BLaER1 (cell line): ENCODE data around the gene ELMO1.
A peak's percentile ranks its signal among the peaks of the same experiment; 100 is the strongest.

Experiments used
- H3K27ac ChIP-seq: shearing (Covaris generic); formaldehyde crosslinking; 2 replicates; pipeline ENCODE4 v1.8.1; 2022
- H3K27me3 ChIP-seq: shearing (Covaris generic); formaldehyde crosslinking; 2 replicates; pipeline ENCODE4 v1.8.1; 2022
- H3K36me3 ChIP-seq: shearing (Covaris generic); formaldehyde crosslinking; 2 replicates; pipeline ENCODE4 v1.8.1; 2022
- H3K4me1 ChIP-seq: shearing (Covaris generic); formaldehyde crosslinking; 2 replicates; pipeline ENCODE4 v1.8.1; 2022
- H3K4me2 ChIP-seq: shearing (Covaris generic); formaldehyde crosslinking; 2 replicates; pipeline ENCODE4 v1.8.1; 2022
- H3K4me3 ChIP-seq: shearing (Covaris generic); formaldehyde crosslinking; 2 replicates; pipeline ENCODE4 v1.8.1; 2022
- H3K9ac ChIP-seq: shearing (Covaris generic); formaldehyde crosslinking; 2 replicates; pipeline ENCODE4 v1.8.1; 2022
- H3K9me3 ChIP-seq: shearing (Covaris generic); formaldehyde crosslinking; 2 replicates; pipeline ENCODE4 v1.8.1; 2022
- H4K20me1 ChIP-seq: shearing (Covaris generic); formaldehyde crosslinking; 2 replicates; pipeline ENCODE4 v1.8.1; 2022
- Cebpa-rat ChIP-seq: shearing (Covaris generic); IDR thresholded peaks from 2 replicates; pipeline ENCODE4 v1.8.1; 2022

The ELMO1 gene

GRCh38 chr7:37445064-37445723 is 3.5 kb downstream of the ELMO1 start:
- Histone ChIP-seq H3K9ac (no peak overlapping the region), H3K36me3 (no peaks in the 10 kb centered on the region), H3K9me3 (no peaks in the 10 kb centered on the region), H3K4me3 (no peak overlapping the region), H3K27ac (no peak overlapping the region), H3K4me2 (no peak overlapping the region), H3K4me1 (peaks cover 39% of the 10 kb centered on the region), H3K27me3 (no peaks in the 10 kb centered on the region), H4K20me1 (no peaks in the 10 kb centered on the region)
- TF ChIP-seq Cebpa-rat: no peak

GRCh38 chr7:37443627-37444026 is 5.0 kb downstream of the ELMO1 start:
- no peak overlapping the region for H3K27ac ChIP-seq
- no peak overlapping the region for H3K4me2 ChIP-seq
- no peaks in the 10 kb centered on the region for H4K20me1 ChIP-seq
- no peak for TF ChIP-seq Cebpa-rat
- H3K9me3 ChIP-seq: no peaks in the 10 kb centered on the region
- H3K27me3 ChIP-seq: no peaks in the 10 kb centered on the region
- no peaks in the 10 kb centered on the region for H3K36me3 ChIP-seq
- no peak overlapping the region for H3K9ac ChIP-seq
- H3K4me3 ChIP-seq: no peak overlapping the region
- peaks cover 28% of the 10 kb centered on the region for H3K4me1 ChIP-seq

- no peak overlapping the region for H3K27ac ChIP-seq
- no peaks in the 10 kb centered on the region for H3K36me3 ChIP-seq
- no peaks in the 10 kb centered on the region for H3K9me3 ChIP-seq
- no peak overlapping the region for H3K4me3 ChIP-seq
- H3K9ac ChIP-seq: no peak overlapping the region
- H4K20me1 ChIP-seq: no peaks in the 10 kb centered on the region
- no peak overlapping the region for H3K4me2 ChIP-seq
- no peaks in the 10 kb centered on the region for H3K27me3 ChIP-seq
- no peak for TF ChIP-seq Cebpa-rat
- peaks cover 27% of the 10 kb centered on the region for H3K4me1 ChIP-seq
Observed at GRCh38 chr7:37442268-37442667, 6.4 kb downstream of the ELMO1 start.

GRCh38 chr7:37441816-37442215 is 6.8 kb downstream of the ELMO1 start:
- Histone ChIP-seq H3K4me2 (no peak overlapping the region), H4K20me1 (no peaks in the 10 kb centered on the region), H3K27me3 (no peaks in the 10 kb centered on the region), H3K4me3 (no peak overlapping the region), H3K4me1 (peaks cover 22% of the 10 kb centered on the region), H3K27ac (no peak overlapping the region), H3K9me3 (no peaks in the 10 kb centered on the region), H3K36me3 (no peaks in the 10 kb centered on the region), H3K9ac (no peak overlapping the region)
- TF ChIP-seq Cebpa-rat: no peak

GRCh38 chr7:37441386-37441760 is 7.3 kb downstream of the ELMO1 start:
- H3K36me3 ChIP-seq: no peaks in the 10 kb centered on the region
- peaks cover 18% of the 10 kb centered on the region for H3K4me1 ChIP-seq
- TF ChIP-seq Cebpa-rat: no peak
- H3K9me3 ChIP-seq: no peaks in the 10 kb centered on the region
- no peaks in the 10 kb centered on the region for H4K20me1 ChIP-seq
- no peaks in the 10 kb centered on the region for H3K27me3 ChIP-seq
- peak overlapping the region; percentile 29 for H3K4me2 ChIP-seq
- no peak overlapping the region for H3K9ac ChIP-seq
- H3K4me3 ChIP-seq: no peak overlapping the region
- peak overlapping the region; percentile 24; the same call in 1 of the 2 replicates for H3K27ac ChIP-seq

- no peak for TF ChIP-seq Cebpa-rat
- peaks cover 15% of the 10 kb centered on the region for H3K4me1 ChIP-seq
- H3K4me3 ChIP-seq: no peak overlapping the region
- H4K20me1 ChIP-seq: no peaks in the 10 kb centered on the region
- H3K4me2 ChIP-seq: peak overlapping the region; percentile 29
- no peaks in the 10 kb centered on the region for H3K36me3 ChIP-seq
- H3K27ac ChIP-seq: peak overlapping the region; percentile 24; the same call in 1 of the 2 replicates
- H3K9ac ChIP-seq: no peak overlapping the region
- no peaks in the 10 kb centered on the region for H3K27me3 ChIP-seq
- no peaks in the 10 kb centered on the region for H3K9me3 ChIP-seq
Observed at GRCh38 chr7:37440738-37441385, 7.8 kb downstream of the ELMO1 start.

- H3K27me3 ChIP-seq: no peaks in the 10 kb centered on the region
- no peak for TF ChIP-seq Cebpa-rat
- no peak overlapping the region for H3K4me3 ChIP-seq
- H3K9ac ChIP-seq: no peak overlapping the region
- H3K4me2 ChIP-seq: no peak overlapping the region
- H3K27ac ChIP-seq: no peak overlapping the region
- H3K36me3 ChIP-seq: no peaks in the 10 kb centered on the region
- H4K20me1 ChIP-seq: no peaks in the 10 kb centered on the region; the same call in 1 of the 2 replicates
- peaks cover 15% of the 10 kb centered on the region for H3K4me1 ChIP-seq
- no peaks in the 10 kb centered on the region for H3K9me3 ChIP-seq
Observed at GRCh38 chr7:37439653-37440026, 9.0 kb downstream of the ELMO1 start.

- no peaks in the 10 kb centered on the region for H3K27me3 ChIP-seq
- no peak overlapping the region for H3K9ac ChIP-seq
- H3K27ac ChIP-seq: no peak overlapping the region
- H3K4me2 ChIP-seq: no peak overlapping the region
- no peaks in the 10 kb centered on the region for H3K9me3 ChIP-seq
- no peaks in the 10 kb centered on the region for H3K36me3 ChIP-seq
- TF ChIP-seq Cebpa-rat: no peak
- H3K4me3 ChIP-seq: no peak overlapping the region
- H4K20me1 ChIP-seq: no peaks in the 10 kb centered on the region; the same call in 1 of the 2 replicates
- H3K4me1 ChIP-seq: peaks cover 15% of the 10 kb centered on the region
Observed at GRCh38 chr7:37438906-37439652, 9.6 kb downstream of the ELMO1 start.

GRCh38 chr7:37435156-37435855 is 13.4 kb downstream of the ELMO1 start:
- H3K27me3 ChIP-seq: no peaks in the 10 kb centered on the region
- no peak for TF ChIP-seq Cebpa-rat
- no peaks in the 10 kb centered on the region for H3K9me3 ChIP-seq
- no peak overlapping the region for H3K9ac ChIP-seq
- peaks cover 10% of the 10 kb centered on the region; the same call in 1 of the 2 replicates for H4K20me1 ChIP-seq
- H3K4me2 ChIP-seq: no peak overlapping the region
- H3K4me3 ChIP-seq: no peak overlapping the region
- no peak overlapping the region for H3K27ac ChIP-seq
- peaks cover 15% of the 10 kb centered on the region for H3K4me1 ChIP-seq
- no peaks in the 10 kb centered on the region for H3K36me3 ChIP-seq
